Panc1 (cell line): ENCODE measurements around the gene KAT2B.

Experiments used
- CTCF ChIP-seq: fragments of 450-650 bp; IDR thresholded peaks from 2 replicates; pipeline ENCODE4 v1.5.1; 2017; ENCODE audit warnings: mild to moderate bottlenecking
- POLR2AphosphoS5 ChIP-seq: IDR thresholded peaks from 2 replicates; pipeline ENCODE4 v1.6.1; 2012; ENCODE audit warnings: mild to moderate bottlenecking, low read depth, low read length, moderate library complexity
- TCF7L2 ChIP-seq: IDR thresholded peaks from 2 replicates; pipeline ENCODE4 v1.6.1; 2011; ENCODE audit warnings: mild to moderate bottlenecking, low read depth, low read length, inconsistent platforms
- TF ChIP-seq, protein P1 (sequence below), 2 experiments: IDR thresholded peaks; 2 replicates each; pipeline ENCODE4 v1.6.1; 2011 to 2012; ENCODE audit warnings: low read depth in 2 of 2, control low read depth in 1 of 2, low read length in 1 of 2, mild to moderate bottlenecking in 1 of 2, moderate library complexity in 1 of 2; ENCODE audit not compliant: insufficient read depth in 1 of 2

DNA sequence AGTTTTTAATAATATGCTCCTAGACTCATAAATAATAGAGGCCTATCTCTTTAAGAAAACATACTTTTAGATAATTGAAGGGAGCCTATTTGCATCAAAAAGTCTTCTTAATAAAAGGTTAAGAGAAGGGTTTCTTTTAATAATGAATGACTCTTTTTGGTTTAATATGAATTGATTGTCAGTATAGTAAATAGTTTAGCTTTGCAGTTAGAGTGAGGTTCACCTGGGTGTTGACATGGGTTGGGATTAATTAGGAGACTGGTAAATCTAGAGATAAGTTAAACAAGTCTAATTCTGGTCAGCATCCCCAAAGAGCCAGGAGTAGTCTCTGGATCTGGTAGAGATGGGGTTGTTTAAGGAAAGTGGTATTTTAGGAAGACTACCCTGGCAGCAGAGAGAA is 43.0 kb downstream of the KAT2B start:
- no peak for TF ChIP-seq CTCF
- no peak for TF ChIP-seq POLR2AphosphoS5
- no peak for TF ChIP-seq TCF7L2
- TF ChIP-seq, protein P1, sequence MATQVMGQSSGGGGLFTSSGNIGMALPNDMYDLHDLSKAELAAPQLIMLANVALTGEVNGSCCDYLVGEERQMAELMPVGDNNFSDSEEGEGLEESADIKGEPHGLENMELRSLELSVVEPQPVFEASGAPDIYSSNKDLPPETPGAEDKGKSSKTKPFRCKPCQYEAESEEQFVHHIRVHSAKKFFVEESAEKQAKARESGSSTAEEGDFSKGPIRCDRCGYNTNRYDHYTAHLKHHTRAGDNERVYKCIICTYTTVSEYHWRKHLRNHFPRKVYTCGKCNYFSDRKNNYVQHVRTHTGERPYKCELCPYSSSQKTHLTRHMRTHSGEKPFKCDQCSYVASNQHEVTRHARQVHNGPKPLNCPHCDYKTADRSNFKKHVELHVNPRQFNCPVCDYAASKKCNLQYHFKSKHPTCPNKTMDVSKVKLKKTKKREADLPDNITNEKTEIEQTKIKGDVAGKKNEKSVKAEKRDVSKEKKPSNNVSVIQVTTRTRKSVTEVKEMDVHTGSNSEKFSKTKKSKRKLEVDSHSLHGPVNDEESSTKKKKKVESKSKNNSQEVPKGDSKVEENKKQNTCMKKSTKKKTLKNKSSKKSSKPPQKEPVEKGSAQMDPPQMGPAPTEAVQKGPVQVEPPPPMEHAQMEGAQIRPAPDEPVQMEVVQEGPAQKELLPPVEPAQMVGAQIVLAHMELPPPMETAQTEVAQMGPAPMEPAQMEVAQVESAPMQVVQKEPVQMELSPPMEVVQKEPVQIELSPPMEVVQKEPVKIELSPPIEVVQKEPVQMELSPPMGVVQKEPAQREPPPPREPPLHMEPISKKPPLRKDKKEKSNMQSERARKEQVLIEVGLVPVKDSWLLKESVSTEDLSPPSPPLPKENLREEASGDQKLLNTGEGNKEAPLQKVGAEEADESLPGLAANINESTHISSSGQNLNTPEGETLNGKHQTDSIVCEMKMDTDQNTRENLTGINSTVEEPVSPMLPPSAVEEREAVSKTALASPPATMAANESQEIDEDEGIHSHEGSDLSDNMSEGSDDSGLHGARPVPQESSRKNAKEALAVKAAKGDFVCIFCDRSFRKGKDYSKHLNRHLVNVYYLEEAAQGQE (IDR thresholded peaks at IDR 0.05; ENCODE audit: insufficient read depth in 1 of 2, low read depth in 2 of 2, low read length in 1 of 2) = no peak
